ENCODE measurements around the gene MEGF8.
A peak's percentile ranks its signal among the peaks of the same experiment; 100 is the strongest.

MEGF8 gene

DNA sequence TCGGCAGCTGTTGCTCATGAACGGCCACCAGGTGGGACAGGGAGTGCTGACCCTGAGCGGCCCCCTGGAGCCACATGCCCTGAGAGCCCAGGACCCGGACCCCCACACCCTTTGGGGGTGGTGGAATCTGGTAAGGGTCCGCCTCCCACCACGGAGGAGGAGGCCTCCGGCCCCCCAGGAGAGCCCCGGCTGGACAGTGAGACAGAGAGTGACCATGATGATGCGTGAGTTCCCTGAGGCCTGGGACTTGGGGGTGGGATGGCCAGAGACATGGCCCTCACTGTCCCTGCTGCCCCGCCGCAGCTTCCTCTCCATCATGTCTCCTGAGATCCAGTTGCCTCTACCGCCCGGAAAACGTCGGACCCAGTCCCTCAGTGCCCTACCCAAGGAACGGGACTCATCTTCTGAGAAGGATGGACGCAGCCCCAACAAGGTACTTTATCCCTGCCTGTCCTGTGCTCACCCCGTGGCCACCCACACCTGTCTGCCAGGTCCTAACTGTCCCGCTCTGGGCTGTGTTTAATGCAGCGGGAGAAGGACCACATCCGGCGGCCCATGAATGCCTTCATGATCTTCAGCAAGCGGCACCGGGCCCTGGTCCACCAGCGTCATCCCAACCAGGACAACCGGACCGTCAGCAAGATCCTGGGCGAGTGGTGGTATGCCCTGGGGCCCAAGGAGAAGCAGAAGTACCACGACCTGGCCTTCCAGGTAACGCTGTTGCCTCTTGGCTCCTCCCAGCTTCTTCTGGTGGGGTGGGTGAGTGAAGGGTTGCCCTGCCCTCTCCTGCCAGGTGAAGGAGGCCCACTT lies 38.2 kb upstream of the MEGF8 start:
- Histone ChIP-seq H3K4me3 (replicated peaks; ENCODE audit: insufficient read depth, low read length) (no peak overlapping the region), H3K27me3 (ENCODE audit: insufficient read depth, poor library complexity, severe bottlenecking) (no peaks in the 10 kb centered on the region), H3K27ac (replicated peaks) (no peak overlapping the region)
- no peak for DNase-seq (ENCODE audit: low read depth in 1 of 2, low spot score in 1 of 2)
- TF ChIP-seq POLR2AphosphoS5 (IDR thresholded peaks at IDR 0.05; ENCODE audit: low read depth) (no peak), SPI1 (IDR thresholded peaks at IDR 0.05; ENCODE audit: borderline replicate concordance, low read depth) (no peak), CTCF (IDR thresholded peaks at IDR 0.05; ENCODE audit: insufficient read depth, low read length) (no peak), GABPA (IDR thresholded peaks at IDR 0.05; ENCODE audit: low read depth) (no peak)
- TF ChIP-seq, protein P1, sequence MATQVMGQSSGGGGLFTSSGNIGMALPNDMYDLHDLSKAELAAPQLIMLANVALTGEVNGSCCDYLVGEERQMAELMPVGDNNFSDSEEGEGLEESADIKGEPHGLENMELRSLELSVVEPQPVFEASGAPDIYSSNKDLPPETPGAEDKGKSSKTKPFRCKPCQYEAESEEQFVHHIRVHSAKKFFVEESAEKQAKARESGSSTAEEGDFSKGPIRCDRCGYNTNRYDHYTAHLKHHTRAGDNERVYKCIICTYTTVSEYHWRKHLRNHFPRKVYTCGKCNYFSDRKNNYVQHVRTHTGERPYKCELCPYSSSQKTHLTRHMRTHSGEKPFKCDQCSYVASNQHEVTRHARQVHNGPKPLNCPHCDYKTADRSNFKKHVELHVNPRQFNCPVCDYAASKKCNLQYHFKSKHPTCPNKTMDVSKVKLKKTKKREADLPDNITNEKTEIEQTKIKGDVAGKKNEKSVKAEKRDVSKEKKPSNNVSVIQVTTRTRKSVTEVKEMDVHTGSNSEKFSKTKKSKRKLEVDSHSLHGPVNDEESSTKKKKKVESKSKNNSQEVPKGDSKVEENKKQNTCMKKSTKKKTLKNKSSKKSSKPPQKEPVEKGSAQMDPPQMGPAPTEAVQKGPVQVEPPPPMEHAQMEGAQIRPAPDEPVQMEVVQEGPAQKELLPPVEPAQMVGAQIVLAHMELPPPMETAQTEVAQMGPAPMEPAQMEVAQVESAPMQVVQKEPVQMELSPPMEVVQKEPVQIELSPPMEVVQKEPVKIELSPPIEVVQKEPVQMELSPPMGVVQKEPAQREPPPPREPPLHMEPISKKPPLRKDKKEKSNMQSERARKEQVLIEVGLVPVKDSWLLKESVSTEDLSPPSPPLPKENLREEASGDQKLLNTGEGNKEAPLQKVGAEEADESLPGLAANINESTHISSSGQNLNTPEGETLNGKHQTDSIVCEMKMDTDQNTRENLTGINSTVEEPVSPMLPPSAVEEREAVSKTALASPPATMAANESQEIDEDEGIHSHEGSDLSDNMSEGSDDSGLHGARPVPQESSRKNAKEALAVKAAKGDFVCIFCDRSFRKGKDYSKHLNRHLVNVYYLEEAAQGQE (IDR thresholded peaks at IDR 0.05; ENCODE audit: insufficient replicate concordance, low read depth), result no peak

DNA sequence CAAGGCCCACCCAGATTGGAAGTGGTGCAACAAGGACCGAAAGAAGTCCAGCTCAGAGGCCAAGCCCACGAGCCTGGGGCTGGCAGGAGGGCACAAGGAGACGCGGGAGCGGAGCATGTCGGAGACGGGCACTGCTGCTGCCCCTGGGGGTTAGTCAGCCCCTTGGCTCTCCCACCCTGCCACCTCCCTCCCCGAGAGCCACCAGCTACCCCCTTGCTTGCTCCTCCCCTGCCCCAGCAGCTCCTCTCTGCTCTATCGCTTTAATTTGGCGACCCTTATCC lies 37.7 kb upstream of the MEGF8 start:
- Histone ChIP-seq H3K27me3 (ENCODE audit: insufficient read depth, poor library complexity, severe bottlenecking) (no peaks in the 10 kb centered on the region), H3K27ac (replicated peaks) (no peak overlapping the region; the same call in 1 of the 2 replicates), H3K4me3 (replicated peaks; ENCODE audit: insufficient read depth, low read length) (no peak overlapping the region)
- no peak for DNase-seq (ENCODE audit: low read depth in 1 of 2, low spot score in 1 of 2)
- TF ChIP-seq, protein P1 (IDR thresholded peaks at IDR 0.05; ENCODE audit: insufficient replicate concordance, low read depth), result no peak
- TF ChIP-seq POLR2AphosphoS5 (IDR thresholded peaks at IDR 0.05; ENCODE audit: low read depth), result no peak
- no peak for TF ChIP-seq CTCF (IDR thresholded peaks at IDR 0.05; ENCODE audit: insufficient read depth, low read length)
- no peak for TF ChIP-seq GABPA (IDR thresholded peaks at IDR 0.05; ENCODE audit: low read depth)
- TF ChIP-seq SPI1 (IDR thresholded peaks at IDR 0.05; ENCODE audit: borderline replicate concordance, low read depth), result no peak

GRCh38 chr19:42288387-42288786 lies 37.0 kb upstream of the MEGF8 start:
- H3K27me3 ChIP-seq (ENCODE audit: insufficient read depth, poor library complexity, severe bottlenecking), result no peaks in the 10 kb centered on the region
- H3K27ac ChIP-seq (replicated peaks), result no peak overlapping the region; the same call in 1 of the 2 replicates
- no peak overlapping the region for H3K4me3 ChIP-seq (replicated peaks; ENCODE audit: insufficient read depth, low read length)
- TF ChIP-seq CTCF (IDR thresholded peaks at IDR 0.05; ENCODE audit: insufficient read depth, low read length) (no peak), POLR2AphosphoS5 (IDR thresholded peaks at IDR 0.05; ENCODE audit: low read depth) (no peak), SPI1 (IDR thresholded peaks at IDR 0.05; ENCODE audit: borderline replicate concordance, low read depth) (no peak), GABPA (IDR thresholded peaks at IDR 0.05; ENCODE audit: low read depth) (no peak)
- TF ChIP-seq, protein P1 (IDR thresholded peaks at IDR 0.05; ENCODE audit: insufficient replicate concordance, low read depth), result no peak
- DNase-seq (ENCODE audit: low read depth in 1 of 2, low spot score in 1 of 2), result peak in 1 of 2 experiments; percentile 44

All from HL-60 (cell line).